ENCODE measurements around the gene SLC4A1.

DNA sequence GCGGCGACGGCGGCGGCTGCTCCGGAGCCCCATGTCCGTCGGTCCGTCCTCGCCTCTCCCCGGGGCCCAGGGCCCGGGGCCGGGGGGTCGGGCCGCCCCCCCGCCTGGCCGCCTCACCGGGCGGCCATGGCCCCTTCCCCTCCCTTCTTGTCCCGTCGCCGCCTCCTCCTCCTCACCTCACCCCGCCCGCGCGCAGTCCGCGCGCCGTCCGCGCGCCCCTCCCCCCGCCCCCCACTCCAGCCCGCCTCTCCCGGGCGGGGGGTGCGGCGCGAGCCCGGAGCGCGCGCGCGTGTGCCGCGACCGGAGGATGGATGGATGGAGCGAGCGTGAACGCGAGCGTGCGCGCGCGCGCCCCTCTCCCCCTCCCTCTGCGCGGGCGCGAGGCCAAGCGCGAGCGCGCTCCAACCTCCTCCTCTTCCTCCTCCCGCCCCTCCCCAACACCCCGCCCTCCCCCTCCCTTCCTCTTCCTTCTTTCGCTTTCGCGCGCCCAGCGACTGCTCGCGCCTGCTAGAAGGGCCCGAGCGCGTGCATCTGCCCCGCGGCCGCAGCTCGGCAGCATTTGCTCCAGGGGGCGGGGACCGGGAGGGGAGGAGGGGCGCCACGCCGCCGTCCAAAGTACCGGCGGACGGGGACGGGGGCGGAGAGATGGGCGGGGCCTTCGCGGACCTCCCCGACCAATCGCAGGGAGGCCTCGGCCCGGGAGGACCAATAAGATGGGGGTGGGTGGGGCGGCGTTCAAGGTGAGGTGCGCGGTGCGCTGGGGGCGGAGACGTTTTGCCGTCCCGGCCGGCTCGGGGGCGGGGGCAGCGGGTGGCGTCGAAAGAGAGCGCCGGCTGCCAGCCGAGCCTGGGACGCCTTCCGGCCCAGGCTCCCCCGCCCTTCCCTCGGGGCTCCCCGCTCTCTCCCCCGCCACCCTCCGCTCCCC lies 68.1 kb downstream of the SLC4A1 start, which contains the start of gene ATXN7L3:
- TF ChIP-seq POLR2A (IDR thresholded peaks at IDR 0.05) = no peak
- TF ChIP-seq, protein P1, sequence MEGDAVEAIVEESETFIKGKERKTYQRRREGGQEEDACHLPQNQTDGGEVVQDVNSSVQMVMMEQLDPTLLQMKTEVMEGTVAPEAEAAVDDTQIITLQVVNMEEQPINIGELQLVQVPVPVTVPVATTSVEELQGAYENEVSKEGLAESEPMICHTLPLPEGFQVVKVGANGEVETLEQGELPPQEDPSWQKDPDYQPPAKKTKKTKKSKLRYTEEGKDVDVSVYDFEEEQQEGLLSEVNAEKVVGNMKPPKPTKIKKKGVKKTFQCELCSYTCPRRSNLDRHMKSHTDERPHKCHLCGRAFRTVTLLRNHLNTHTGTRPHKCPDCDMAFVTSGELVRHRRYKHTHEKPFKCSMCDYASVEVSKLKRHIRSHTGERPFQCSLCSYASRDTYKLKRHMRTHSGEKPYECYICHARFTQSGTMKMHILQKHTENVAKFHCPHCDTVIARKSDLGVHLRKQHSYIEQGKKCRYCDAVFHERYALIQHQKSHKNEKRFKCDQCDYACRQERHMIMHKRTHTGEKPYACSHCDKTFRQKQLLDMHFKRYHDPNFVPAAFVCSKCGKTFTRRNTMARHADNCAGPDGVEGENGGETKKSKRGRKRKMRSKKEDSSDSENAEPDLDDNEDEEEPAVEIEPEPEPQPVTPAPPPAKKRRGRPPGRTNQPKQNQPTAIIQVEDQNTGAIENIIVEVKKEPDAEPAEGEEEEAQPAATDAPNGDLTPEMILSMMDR (IDR thresholded peaks at IDR 0.05 in 8 of 11, conservative IDR thresholded peaks at IDR 0.05 in 3 of 11) = peak in 1 of 11 experiments; percentile 29

Measured in spleen (tissue), 7 donors.